HepG2 (cell line): ENCODE measurements around the gene CDC34. TPM values are rescaled to one million over a fixed set of nuclear protein-coding genes. Genes with fewer than 3 reads are reported as not detected.

Experiments
- ARNT ChIP-seq: fragments of 450-650 bp; IDR thresholded peaks from 2 replicates; pipeline ENCODE4 v1.6.1; 2017
- CBFB ChIP-seq: sonication (generic); formaldehyde crosslinking; IDR thresholded peaks from 2 replicates; pipeline ENCODE4 v1.4.0; 2020; ENCODE audit warnings: missing genetic modification reagents
- CHD4 ChIP-seq: fragments of 200-600 bp; sonication (generic); IDR thresholded peaks from 2 replicates; pipeline ENCODE4 v1.7.0; 2017; ENCODE audit warnings: mild to moderate bottlenecking, low read length, borderline replicate concordance
- FOXP4 ChIP-seq: sonication (generic); formaldehyde crosslinking; IDR thresholded peaks from 2 replicates; pipeline ENCODE4 v1.4.0; 2020; ENCODE audit warnings: missing genetic modification reagents
- MIXL1 ChIP-seq: IDR thresholded peaks from 2 replicates; pipeline ENCODE4 v1.6.1; 2016
- MTA1 ChIP-seq: sonication (generic); formaldehyde crosslinking; IDR thresholded peaks from 2 replicates; pipeline ENCODE4 v1.4.0; 2020; ENCODE audit warnings: missing genetic modification reagents, mild to moderate bottlenecking, borderline replicate concordance
- PTBP1 ChIP-seq: fragments of 200-400 bp; formaldehyde crosslinking; IDR thresholded peaks from 2 replicates; pipeline ENCODE4 v1.6.1; 2018; ENCODE audit warnings: low read length, low read depth; ENCODE audit not compliant: poor library complexity, severe bottlenecking
- RELA ChIP-seq: sonication (generic); formaldehyde crosslinking; IDR thresholded peaks from 2 replicates; pipeline ENCODE4 v1.4.0; 2020; ENCODE audit warnings: missing genetic modification reagents
- SMAD9 ChIP-seq: sonication (generic); formaldehyde crosslinking; IDR thresholded peaks from 2 replicates; pipeline ENCODE4 v1.5.1; 2020; ENCODE audit warnings: mild to moderate bottlenecking, missing genetic modification reagents
- ZNF136 ChIP-seq: sonication (generic); formaldehyde crosslinking; IDR thresholded peaks from 2 replicates; pipeline ENCODE4 v1.8.1; 2022; ENCODE audit warnings: low read depth, mild to moderate bottlenecking, moderate library complexity, missing genetic modification reagents
- ZNF543 ChIP-seq: sonication (generic); formaldehyde crosslinking; IDR thresholded peaks from 2 replicates; pipeline ENCODE4 v1.4.0; 2020; ENCODE audit warnings: mild to moderate bottlenecking, missing genetic modification reagents
- ZNF589 ChIP-seq: sonication (generic); formaldehyde crosslinking; conservative IDR thresholded peaks from 2 replicates; pipeline ENCODE4 v1.8.0; 2022; ENCODE audit warnings: mild to moderate bottlenecking, moderate library complexity, missing genetic modification reagents
- ZNF749 ChIP-seq: sonication (generic); formaldehyde crosslinking; IDR thresholded peaks from 2 replicates; pipeline ENCODE4 v1.8.0; 2022; ENCODE audit warnings: mild to moderate bottlenecking, missing genetic modification reagents, moderate library complexity, borderline replicate concordance
- ZNF772 ChIP-seq: sonication (generic); formaldehyde crosslinking; IDR thresholded peaks from 2 replicates; pipeline ENCODE4 v1.5.0; 2020; ENCODE audit warnings: mild to moderate bottlenecking, missing genetic modification reagents
- ZNF878 ChIP-seq: sonication (generic); formaldehyde crosslinking; IDR thresholded peaks from 2 replicates; pipeline ENCODE4 v1.8.1; 2023; ENCODE audit warnings: mild to moderate bottlenecking, missing genetic modification reagents, moderate library complexity
- polyA plus RNA-seq, 8 experiments: library from polyadenylated mRNA; depleted of rRNA in 3 of 8; stranded (reverse) in 7 of 8; unstranded in 1 of 8; fragments of >200 nt; fragmentation: Illumina TruSeq in 4 of 8; extraction: Trizol in 4 of 8; gene quantifications; 2 replicates each; pipeline versions ENCODE4 v1.2.1 to v1.2.3, GENCODE V29; 2011 to 2016; ENCODE audit warnings: low read depth in 4 of 8, missing spikeins in 1 of 8, mixed read lengths in 1 of 8; ENCODE audit not compliant: insufficient read depth in 1 of 8
- total RNA-seq, 5 experiments: library from RNA; depleted of rRNA; stranded (reverse); fragments of >200 nt; fragmentation: Illumina TruSeq; extraction: Trizol; gene quantifications; 2 replicates each; pipeline ENCODE4 v1.2.3, GENCODE V29; 2016; ENCODE audit warnings: low read depth in 1 of 5
- TF ChIP-seq, protein P1 (sequence below): sonication (generic); formaldehyde crosslinking; IDR thresholded peaks from 2 replicates; pipeline ENCODE4 v1.4.0; 2020; ENCODE audit warnings: missing genetic modification reagents, mild to moderate bottlenecking, borderline replicate concordance
- TF ChIP-seq, protein P2 (sequence below): IDR thresholded peaks from 2 replicates; pipeline ENCODE4 v1.6.1; 2016; ENCODE audit warnings: low read depth, missing genetic modification reagents, missing compliant biosample characterization

CDC34 gene
- total and polyA plus RNA-seq, 2 of the 13 experiments (the other 11 are each of a cell fraction or from before 2014, with no cell fraction given), result 138 to 150 TPM

GRCh38 chr19:489418-490196, 42.0 kb upstream of the CDC34 start (continued):
- TF ChIP-seq, protein P1, sequence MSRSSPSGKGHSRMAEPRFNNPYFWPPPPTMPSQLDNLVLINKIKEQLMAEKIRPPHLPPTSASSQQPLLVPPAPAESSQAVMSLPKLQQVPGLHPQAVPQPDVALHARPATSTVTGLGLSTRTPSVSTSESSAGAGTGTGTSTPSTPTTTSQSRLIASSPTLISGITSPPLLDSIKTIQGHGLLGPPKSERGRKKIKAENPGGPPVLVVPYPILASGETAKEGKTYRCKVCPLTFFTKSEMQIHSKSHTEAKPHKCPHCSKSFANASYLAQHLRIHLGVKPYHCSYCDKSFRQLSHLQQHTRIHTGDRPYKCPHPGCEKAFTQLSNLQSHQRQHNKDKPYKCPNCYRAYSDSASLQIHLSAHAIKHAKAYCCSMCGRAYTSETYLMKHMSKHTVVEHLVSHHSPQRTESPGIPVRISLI, result no peak
- TF ChIP-seq CBFB (CRISPR knock-in tag) (no peak; the same call in 1 of the 2 replicates), ARNT (no peak), FOXP4 (CRISPR knock-in tag) (no peak), ZNF772 (CRISPR knock-in tag) (0 out of 2 replicates have a peak, but pooled peaks have one; percentile 33), ZNF543 (CRISPR knock-in tag) (0 out of 2 replicates have a peak, but pooled peaks have one; percentile 31), ZNF749 (no peak; the same call in 1 of the 2 replicates), SMAD9 (CRISPR knock-in tag) (no peak), MIXL1 (CRISPR knock-in tag) (no peak), ZNF589 (CRISPR knock-in tag) (0 out of 2 replicates have a peak, but pooled peaks have one; percentile 71), MTA1 (0 out of 2 replicates have a peak, but pooled peaks have one; percentile 20), RELA (CRISPR knock-in tag) (no peak), ZNF878 (CRISPR knock-in tag) (no peak), CHD4 (no peak), ZNF136 (no peak), PTBP1 (no peak)
- TF ChIP-seq, protein P2, sequence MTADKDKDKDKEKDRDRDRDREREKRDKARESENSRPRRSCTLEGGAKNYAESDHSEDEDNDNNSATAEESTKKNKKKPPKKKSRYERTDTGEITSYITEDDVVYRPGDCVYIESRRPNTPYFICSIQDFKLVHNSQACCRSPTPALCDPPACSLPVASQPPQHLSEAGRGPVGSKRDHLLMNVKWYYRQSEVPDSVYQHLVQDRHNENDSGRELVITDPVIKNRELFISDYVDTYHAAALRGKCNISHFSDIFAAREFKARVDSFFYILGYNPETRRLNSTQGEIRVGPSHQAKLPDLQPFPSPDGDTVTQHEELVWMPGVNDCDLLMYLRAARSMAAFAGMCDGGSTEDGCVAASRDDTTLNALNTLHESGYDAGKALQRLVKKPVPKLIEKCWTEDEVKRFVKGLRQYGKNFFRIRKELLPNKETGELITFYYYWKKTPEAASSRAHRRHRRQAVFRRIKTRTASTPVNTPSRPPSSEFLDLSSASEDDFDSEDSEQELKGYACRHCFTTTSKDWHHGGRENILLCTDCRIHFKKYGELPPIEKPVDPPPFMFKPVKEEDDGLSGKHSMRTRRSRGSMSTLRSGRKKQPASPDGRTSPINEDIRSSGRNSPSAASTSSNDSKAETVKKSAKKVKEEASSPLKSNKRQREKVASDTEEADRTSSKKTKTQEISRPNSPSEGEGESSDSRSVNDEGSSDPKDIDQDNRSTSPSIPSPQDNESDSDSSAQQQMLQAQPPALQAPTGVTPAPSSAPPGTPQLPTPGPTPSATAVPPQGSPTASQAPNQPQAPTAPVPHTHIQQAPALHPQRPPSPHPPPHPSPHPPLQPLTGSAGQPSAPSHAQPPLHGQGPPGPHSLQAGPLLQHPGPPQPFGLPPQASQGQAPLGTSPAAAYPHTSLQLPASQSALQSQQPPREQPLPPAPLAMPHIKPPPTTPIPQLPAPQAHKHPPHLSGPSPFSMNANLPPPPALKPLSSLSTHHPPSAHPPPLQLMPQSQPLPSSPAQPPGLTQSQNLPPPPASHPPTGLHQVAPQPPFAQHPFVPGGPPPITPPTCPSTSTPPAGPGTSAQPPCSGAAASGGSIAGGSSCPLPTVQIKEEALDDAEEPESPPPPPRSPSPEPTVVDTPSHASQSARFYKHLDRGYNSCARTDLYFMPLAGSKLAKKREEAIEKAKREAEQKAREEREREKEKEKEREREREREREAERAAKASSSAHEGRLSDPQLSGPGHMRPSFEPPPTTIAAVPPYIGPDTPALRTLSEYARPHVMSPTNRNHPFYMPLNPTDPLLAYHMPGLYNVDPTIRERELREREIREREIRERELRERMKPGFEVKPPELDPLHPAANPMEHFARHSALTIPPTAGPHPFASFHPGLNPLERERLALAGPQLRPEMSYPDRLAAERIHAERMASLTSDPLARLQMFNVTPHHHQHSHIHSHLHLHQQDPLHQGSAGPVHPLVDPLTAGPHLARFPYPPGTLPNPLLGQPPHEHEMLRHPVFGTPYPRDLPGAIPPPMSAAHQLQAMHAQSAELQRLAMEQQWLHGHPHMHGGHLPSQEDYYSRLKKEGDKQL (CRISPR knock-in tag), result no peak
